IPS-20b (cell line): ENCODE measurements around the gene GRIFIN.
A peak's percentile ranks its signal among the peaks of the same experiment; 100 is the strongest.
"Not testable (repeated sequence)": the region's sequence is repeated elsewhere in the genome, so short reads cannot be mapped to it uniquely, and the experiment has no call there.

Source experiments
- H3K27ac ChIP-seq: one replicate; pipeline ENCODE4 v1.5.1; 2013; ENCODE audit warnings: low read length
- H3K27me3 ChIP-seq: 2 replicates; pipeline ENCODE4 v1.6.1; 2013; ENCODE audit warnings: mild to moderate bottlenecking, low read length, inconsistent platforms; ENCODE audit not compliant: insufficient read depth
- H3K36me3 ChIP-seq: 2 replicates; pipeline ENCODE4 v1.6.1; 2013; ENCODE audit warnings: low read depth, mild to moderate bottlenecking, inconsistent platforms, low read length, moderate library complexity; ENCODE audit not compliant: insufficient read depth
- H3K4me1 ChIP-seq: 2 replicates; pipeline ENCODE4 v1.6.1; 2013; ENCODE audit warnings: mild to moderate bottlenecking, control low read depth, inconsistent platforms, low read length, moderate library complexity; ENCODE audit not compliant: insufficient read depth
- H3K4me3 ChIP-seq: 2 replicates; pipeline ENCODE4 v1.5.1; 2013; ENCODE audit warnings: mild to moderate bottlenecking, low read length, inconsistent platforms
- H3K9ac ChIP-seq: 2 replicates; pipeline ENCODE4 v1.6.1; 2013; ENCODE audit warnings: low read depth, mild to moderate bottlenecking, inconsistent platforms, low read length, moderate library complexity
- H3K9me3 ChIP-seq: 2 replicates; pipeline ENCODE4 v1.6.1; 2013; ENCODE audit warnings: mild to moderate bottlenecking, low read depth, low read length, inconsistent platforms; ENCODE audit not compliant: insufficient read depth

The GRIFIN gene

DNA sequence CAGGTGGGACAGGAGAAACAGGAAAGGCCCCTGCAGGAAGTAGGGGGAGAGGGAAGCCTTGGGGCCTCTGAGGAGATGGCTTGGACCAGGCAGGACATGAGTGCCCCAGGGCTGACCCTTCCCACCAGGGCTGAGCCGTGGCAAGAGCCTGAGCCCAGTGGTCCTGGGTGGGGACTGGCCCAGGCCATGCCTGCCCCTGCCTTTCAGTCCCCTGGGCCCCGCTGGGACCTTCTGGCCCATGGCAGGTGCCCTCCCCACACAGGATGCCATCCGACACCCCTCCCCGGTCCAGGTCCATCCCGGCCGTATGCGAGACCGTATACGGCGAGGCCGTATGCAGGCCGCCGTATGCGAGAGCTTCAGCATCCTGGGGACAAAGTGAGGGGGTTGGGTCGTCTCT, 2.0 kb downstream of the GRIFIN start:
- no peaks in the 10 kb centered on the region for H3K27me3 ChIP-seq
- no peaks in the 10 kb centered on the region; the same call in 1 of the 2 replicates for H3K4me1 ChIP-seq

DNA sequence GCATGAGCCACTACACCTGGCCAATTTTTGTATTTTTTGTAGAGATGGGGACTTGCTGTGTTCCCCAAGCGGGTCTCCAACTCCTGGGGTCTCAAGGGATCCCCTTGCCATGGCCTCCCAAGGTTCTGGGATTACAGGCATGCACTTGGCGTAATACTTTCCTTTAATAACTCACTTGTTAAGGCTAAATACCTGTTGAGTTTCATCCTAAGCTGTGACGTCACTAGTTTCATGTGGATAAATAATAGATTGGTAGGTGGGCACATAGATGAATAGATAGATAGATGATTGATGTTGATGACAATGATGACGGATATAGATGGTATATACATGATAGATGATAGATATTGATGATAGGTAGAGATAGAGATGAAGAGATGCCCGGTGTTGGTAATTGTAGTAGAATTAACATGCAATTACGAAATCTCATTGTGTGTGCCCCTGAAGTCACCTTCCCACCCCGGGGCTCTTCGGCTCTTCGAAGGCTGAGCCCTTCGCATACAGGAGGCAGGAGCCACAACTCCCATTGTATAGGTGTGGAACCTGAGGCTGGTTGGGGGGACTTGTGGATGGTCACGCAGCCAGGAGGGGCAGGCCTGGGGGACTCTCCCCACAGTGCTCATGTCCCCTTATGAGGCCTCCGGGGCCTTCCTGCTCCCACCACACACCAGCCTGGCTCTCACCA, 2.6 kb downstream of the GRIFIN start:
- H3K36me3 ChIP-seq: no peaks in the 10 kb centered on the region
- no peak overlapping the region for H3K27ac ChIP-seq
- H3K4me3 ChIP-seq: no peak overlapping the region
- no peak overlapping the region for H3K9ac ChIP-seq
- no peaks in the 10 kb centered on the region; the same call in 1 of the 2 replicates for H3K4me1 ChIP-seq
- H3K9me3 ChIP-seq: no peaks in the 10 kb centered on the region
- H3K27me3 ChIP-seq: no peaks in the 10 kb centered on the region

More for the DNA sequence above, 2.0 kb downstream of the GRIFIN start:
- Histone ChIP-seq H3K9ac (no peak overlapping the region), H3K27ac (no peak overlapping the region), H3K9me3 (no peaks in the 10 kb centered on the region), H3K36me3 (no peaks in the 10 kb centered on the region), H3K4me3 (no peak overlapping the region)

DNA sequence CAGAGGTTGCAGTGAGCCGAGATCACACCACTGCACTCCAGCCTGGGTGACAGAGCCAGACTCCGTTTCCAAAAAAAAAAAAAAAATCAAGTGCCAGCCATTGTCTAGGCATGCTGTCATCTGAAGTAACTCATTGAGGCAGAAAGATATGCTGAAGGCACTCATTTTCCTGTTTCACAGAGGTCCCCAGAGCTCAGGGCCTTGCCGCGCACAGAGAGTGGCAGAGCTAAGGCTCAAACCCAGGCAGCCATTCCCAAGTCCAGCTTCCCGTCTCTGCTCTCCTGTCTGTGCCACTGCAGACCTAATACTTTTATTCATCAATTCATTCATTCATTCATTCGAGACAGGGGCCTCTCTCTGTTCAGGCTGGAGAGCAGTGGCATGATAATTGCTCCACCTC, 3.5 kb downstream of the GRIFIN start:
- Histone ChIP-seq H3K36me3 (no peaks in the 10 kb centered on the region), H3K4me1 (no peaks in the 10 kb centered on the region; the same call in 1 of the 2 replicates), H3K4me3 (no peak overlapping the region), H3K9me3 (no peaks in the 10 kb centered on the region), H3K27me3 (no peaks in the 10 kb centered on the region), H3K9ac (no peak overlapping the region), H3K27ac (no peak overlapping the region)

DNA sequence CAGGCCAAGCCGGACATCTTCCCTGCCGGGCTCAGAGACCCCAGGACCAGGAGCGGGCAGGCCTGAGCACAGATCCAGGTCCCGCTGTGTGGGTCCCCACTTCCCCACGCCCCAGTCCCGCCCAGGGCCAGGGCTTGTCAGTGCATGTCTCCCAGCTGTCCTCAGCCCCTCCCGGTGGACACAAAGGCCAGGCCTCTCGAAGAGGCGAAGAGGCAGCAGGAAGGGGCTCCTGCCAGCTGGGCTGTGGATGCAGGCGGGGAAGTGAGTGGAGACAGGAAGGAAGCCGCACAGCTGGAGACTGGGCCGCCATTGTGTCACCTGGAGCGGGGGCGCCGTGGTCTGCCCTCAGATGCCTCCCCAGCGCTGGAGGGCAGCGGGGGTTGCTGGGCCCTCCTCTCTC, 4.8 kb downstream of the GRIFIN start:
- Histone ChIP-seq H3K36me3 (no peaks in the 10 kb centered on the region), H3K9me3 (no peaks in the 10 kb centered on the region), H3K27me3 (no peaks in the 10 kb centered on the region), H3K9ac (no peak overlapping the region), H3K4me1 (no peaks in the 10 kb centered on the region; the same call in 1 of the 2 replicates), H3K27ac (peak overlapping the region; percentile 46), H3K4me3 (no peak overlapping the region)

DNA sequence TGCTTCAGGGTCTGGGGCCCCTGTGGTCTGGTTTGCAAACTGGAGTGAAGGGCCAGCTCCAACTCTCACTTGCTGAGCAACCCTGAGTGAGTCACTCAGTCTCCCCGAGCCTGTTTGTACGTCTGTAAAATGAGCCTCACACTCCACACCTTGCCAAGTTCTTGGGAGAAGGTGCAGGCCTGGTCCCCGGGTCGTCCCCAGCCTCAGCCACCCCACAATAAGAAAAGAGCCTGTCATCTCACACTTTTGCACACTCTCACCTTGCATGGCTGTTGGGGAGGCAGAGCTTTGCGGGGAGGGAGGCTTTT, 5.2 kb downstream of the GRIFIN start:
- Histone ChIP-seq H3K9me3 (no peaks in the 10 kb centered on the region), H3K9ac (no peak overlapping the region), H3K27me3 (no peaks in the 10 kb centered on the region), H3K4me1 (no peaks in the 10 kb centered on the region; the same call in 1 of the 2 replicates), H3K4me3 (no peak overlapping the region), H3K27ac (peak overlapping the region; percentile 46), H3K36me3 (no peaks in the 10 kb centered on the region)

DNA sequence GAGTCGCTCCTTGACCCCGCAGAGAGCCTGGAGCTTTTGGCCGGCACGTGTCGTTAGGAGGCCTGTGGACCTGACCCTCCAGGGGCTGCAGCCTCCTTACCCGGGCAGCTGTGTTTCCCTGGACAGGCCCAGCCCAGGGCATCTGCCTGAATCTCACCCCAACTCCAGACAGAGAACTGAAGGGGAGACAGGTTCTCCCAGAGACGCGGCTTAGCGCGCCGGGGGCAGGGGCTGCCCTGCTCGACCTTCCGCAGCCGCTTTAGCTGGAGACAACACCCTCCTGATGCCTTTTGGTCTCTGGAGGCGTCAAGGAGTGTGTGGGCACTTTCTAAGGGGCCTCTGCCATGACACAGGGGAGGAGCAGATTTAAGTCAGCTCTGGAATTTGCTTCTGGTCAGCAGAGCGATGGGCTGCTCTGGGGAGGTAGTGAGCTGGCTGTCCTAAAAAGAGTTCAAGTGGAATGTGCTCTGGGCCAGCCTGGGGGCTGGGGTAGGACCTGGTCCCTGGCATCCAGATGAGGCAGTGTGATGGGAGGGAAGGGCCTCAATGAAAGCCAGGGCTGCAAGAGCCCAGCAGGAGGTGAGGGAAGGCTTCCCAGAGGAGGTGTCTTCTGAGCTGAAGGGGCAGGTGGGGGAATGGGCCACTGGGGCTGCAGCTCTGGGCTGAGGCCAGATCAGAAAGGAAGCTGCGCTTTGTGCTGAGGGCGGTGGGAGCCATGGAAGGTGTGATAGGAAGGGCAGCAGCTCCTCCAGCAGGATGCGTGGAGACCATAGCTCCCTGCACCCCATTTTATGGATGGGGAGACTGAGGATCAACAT, 5.8 kb downstream of the GRIFIN start:
- Histone ChIP-seq H3K36me3 (no peaks in the 10 kb centered on the region), H3K27me3 (no peaks in the 10 kb centered on the region), H3K9ac (no peak overlapping the region), H3K4me3 (no peak overlapping the region), H3K9me3 (no peaks in the 10 kb centered on the region), H3K4me1 (peaks cover 4% of the 10 kb centered on the region; the same call in 1 of the 2 replicates), H3K27ac (no peak overlapping the region)

DNA sequence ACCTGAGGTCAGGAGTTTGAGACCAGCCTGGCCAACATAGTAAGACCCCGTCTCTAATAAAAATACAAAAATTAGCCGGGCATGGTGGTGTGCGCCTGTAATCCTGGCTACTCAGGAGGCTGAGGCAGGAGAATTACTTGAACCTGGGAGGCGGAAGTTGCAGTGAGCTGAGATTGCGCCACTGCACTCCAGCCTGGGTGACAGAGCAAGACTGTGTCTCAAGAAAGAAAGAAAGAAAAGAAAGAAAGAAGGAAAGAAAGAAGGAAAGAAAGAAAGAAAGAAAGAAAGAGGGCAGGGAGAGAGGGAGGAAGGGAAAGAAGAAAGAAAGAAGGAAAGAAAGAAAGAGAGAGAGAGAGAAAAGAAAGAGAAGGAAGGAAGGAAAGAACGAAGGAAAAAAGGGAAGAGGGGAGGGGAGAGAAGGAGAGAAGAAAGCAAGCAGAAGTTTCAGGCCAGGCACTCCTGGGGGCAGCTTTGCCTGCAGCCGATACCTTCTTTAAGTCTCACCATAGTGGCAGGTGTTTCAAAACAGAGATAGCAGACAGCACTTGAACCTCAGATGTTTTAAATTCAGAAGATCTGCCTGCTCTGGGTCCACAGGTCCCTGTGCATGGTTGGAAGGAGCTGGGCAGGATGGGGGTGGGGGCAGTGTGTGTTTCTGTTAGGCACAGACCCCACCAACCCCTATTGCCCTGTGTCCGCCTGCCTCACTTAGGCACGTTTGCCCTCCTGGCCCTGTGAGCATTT, 6.6 kb downstream of the GRIFIN start:
- not testable (repeated sequence) for H3K4me3 ChIP-seq, H3K9me3 ChIP-seq

DNA sequence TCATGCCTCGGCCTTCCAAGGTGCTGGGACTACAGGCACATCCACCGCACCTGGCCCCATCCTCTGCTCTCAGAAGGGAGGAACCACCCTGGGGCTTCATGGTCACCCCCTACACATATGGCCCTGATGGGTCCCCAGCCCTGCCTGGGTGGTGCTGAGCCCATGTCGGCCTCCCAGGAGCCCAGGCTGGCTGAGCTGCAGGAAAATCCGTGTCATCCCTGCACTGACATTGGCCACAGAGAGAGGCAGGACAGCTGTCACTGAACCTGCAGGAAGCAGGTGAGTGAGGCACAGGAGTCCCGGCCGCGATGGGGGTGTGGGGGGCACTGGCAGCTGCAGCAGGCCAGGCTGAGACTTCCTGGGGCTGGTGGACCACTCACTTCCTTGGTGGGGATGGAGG, 8.0 kb downstream of the GRIFIN start:
- H3K4me1 ChIP-seq: peaks cover 4% of the 10 kb centered on the region; the same call in 1 of the 2 replicates

More for the DNA sequence above, 6.6 kb downstream of the GRIFIN start:
- not testable (repeated sequence) for H3K4me1 ChIP-seq, H3K36me3 ChIP-seq, H3K27me3 ChIP-seq, H3K9ac ChIP-seq, H3K27ac ChIP-seq

DNA sequence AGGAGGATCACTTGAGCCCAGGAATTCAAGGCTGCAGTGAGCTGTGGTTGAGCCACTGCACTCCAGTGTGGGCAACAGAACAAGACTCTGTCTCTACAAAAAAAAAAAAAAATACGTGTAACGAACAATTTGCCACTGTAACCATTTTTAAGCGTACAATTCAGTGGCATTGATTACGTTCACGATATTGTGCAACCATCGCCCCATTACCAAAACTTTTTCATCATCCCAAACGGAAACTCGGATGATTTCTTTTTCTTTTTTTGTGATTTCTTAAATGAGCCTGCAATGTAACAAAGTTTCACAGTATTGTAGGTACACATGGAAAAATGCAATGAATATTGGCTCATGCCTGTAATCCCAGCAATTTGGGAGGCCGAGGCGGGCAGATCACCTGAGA, 9.5 kb downstream of the GRIFIN start:
- H3K9ac ChIP-seq: no peak overlapping the region
- H3K9me3 ChIP-seq: no peaks in the 10 kb centered on the region
- no peaks in the 10 kb centered on the region for H3K27me3 ChIP-seq

More for the DNA sequence above, 8.0 kb downstream of the GRIFIN start:
- Histone ChIP-seq H3K9me3 (no peaks in the 10 kb centered on the region), H3K36me3 (no peaks in the 10 kb centered on the region), H3K27me3 (no peaks in the 10 kb centered on the region), H3K9ac (no peak overlapping the region), H3K27ac (no peak overlapping the region), H3K4me3 (no peak overlapping the region)

DNA sequence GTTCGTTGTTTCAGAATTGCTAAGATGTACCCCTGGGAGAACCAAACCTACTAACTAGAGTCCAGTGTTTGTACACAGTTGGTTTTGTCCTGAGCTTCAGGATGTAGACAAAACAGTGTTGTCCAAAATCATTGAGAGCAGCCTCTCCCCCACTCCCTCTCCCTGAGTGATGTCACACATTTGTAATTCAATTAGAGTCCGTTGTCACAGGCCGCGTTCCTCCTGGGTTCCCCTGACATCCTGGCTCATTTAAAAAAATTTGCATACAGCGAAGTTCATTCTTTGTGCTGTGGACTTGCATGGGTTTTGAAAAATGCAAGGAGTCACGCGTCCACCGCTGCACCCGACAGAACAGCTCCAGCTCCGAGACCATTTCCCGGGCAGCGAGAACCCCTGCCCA, 10.3 kb downstream of the GRIFIN start:
- peaks cover 4% of the 10 kb centered on the region; the same call in 1 of the 2 replicates for H3K4me1 ChIP-seq
- H3K9me3 ChIP-seq: no peaks in the 10 kb centered on the region
- peak overlapping the region; percentile 13; the same call in 1 of the 2 replicates for H3K4me3 ChIP-seq
- H3K36me3 ChIP-seq: no peaks in the 10 kb centered on the region
- peak overlapping the region; percentile 60; the same call in 1 of the 2 replicates for H3K9ac ChIP-seq
- no peaks in the 10 kb centered on the region for H3K27me3 ChIP-seq
- H3K27ac ChIP-seq: no peak overlapping the region

More for the DNA sequence above, 9.5 kb downstream of the GRIFIN start:
- Histone ChIP-seq H3K4me3 (no peak overlapping the region), H3K4me1 (peaks cover 4% of the 10 kb centered on the region; the same call in 1 of the 2 replicates), H3K27ac (no peak overlapping the region), H3K36me3 (no peaks in the 10 kb centered on the region)

DNA sequence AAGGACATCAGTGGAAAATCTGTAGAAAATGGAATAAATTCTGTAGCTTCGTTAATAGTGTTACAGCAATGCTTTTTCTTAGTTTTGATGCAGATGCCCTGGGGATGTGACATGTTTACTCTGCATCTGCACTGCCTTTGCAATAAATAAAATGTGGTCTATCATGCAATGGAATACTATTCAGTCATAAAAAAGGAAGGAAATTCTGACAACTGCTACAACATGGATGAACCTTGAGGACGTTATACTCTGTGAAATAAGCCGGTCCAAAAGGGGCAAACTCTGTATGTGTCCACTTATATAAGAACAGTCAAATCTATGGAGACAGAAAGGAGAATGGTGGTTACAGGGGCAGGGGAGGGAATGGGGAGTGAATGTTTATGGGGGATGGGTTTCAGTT, 13.5 kb downstream of the GRIFIN start:
- no peak overlapping the region for H3K27ac ChIP-seq
- H3K36me3 ChIP-seq: no peaks in the 10 kb centered on the region
- H3K27me3 ChIP-seq: no peaks in the 10 kb centered on the region
- H3K9ac ChIP-seq: no peak overlapping the region
- peaks cover 4% of the 10 kb centered on the region; the same call in 1 of the 2 replicates for H3K4me1 ChIP-seq
- no peak overlapping the region for H3K4me3 ChIP-seq
- no peaks in the 10 kb centered on the region for H3K9me3 ChIP-seq
